MM.1S (cell line): ENCODE results near the gene BMAL1.

Experiments used
- DNase-seq: peaks from one replicate; pipeline ENCODE4 v3.0.0-alpha.2; 2015
- H2AFZ ChIP-seq: fragments of 300-600 bp; sonication (generic); 2 replicates; pipeline ENCODE4 v1.6.0; 2016; ENCODE audit warnings: antibody characterized with exemption, low read length
- H3F3A ChIP-seq: fragments of 300-600 bp; sonication (generic); 2 replicates; pipeline ENCODE4 v1.6.1; 2016; ENCODE audit warnings: mild to moderate bottlenecking, antibody characterized with exemption, low read length, moderate library complexity, mixed read lengths; ENCODE audit not compliant: insufficient read depth
- H3K27ac ChIP-seq: fragments of 300-600 bp; sonication (generic); 2 replicates; pipeline ENCODE4 v1.5.1; 2016; ENCODE audit warnings: mild to moderate bottlenecking, low read length
- H3K27me3 ChIP-seq: fragments of 300-600 bp; sonication (generic); replicated peaks from 2 replicates; pipeline ENCODE4 v1.6.0; 2016; ENCODE audit warnings: low read length; ENCODE audit not compliant: insufficient read depth
- H3K36me3 ChIP-seq: fragments of 300-600 bp; sonication (generic); replicated peaks from 2 replicates; pipeline ENCODE4 v1.6.1; 2016; ENCODE audit warnings: mild to moderate bottlenecking, low read length, mixed read lengths; ENCODE audit not compliant: insufficient read depth
- H3K4me1 ChIP-seq: fragments of 300-600 bp; sonication (generic); 2 replicates; pipeline ENCODE4 v1.6.1; 2016; ENCODE audit warnings: low read length, mixed read lengths
- H3K4me2 ChIP-seq: fragments of 300-600 bp; sonication (generic); 2 replicates; pipeline ENCODE4 v1.6.0; 2016; ENCODE audit warnings: low read depth, low read length
- H3K4me3 ChIP-seq: fragments of 300-600 bp; sonication (generic); 2 replicates; pipeline ENCODE4 v1.5.1; 2016; ENCODE audit warnings: low read length, mixed read lengths
- H3K79me2 ChIP-seq: fragments of 300-600 bp; sonication (generic); 2 replicates; pipeline ENCODE4 v1.6.1; 2016; ENCODE audit warnings: mixed run types, low read length, mixed read lengths
- H3K9ac ChIP-seq: fragments of 300-600 bp; sonication (generic); 2 replicates; pipeline ENCODE4 v1.6.1; 2016; ENCODE audit warnings: low read length, mixed read lengths
- H3K9me2 ChIP-seq: fragments of 300-600 bp; sonication (generic); replicated peaks from 2 replicates; pipeline ENCODE4 v1.6.1; 2016; ENCODE audit warnings: mild to moderate bottlenecking, low read length, mixed read lengths; ENCODE audit not compliant: insufficient read depth
- H3K9me3 ChIP-seq: fragments of 300-600 bp; sonication (generic); replicated peaks from 2 replicates; pipeline ENCODE4 v1.6.1; 2016; ENCODE audit warnings: mild to moderate bottlenecking, low read length, mixed read lengths; ENCODE audit not compliant: insufficient read depth
- H4K20me1 ChIP-seq: fragments of 300-600 bp; sonication (generic); 2 replicates; pipeline ENCODE4 v1.6.1; 2016; ENCODE audit warnings: mild to moderate bottlenecking, low read length, moderate library complexity, mixed read lengths; ENCODE audit not compliant: insufficient read depth
- EZH2 ChIP-seq: fragments of 300-600 bp; sonication (generic); optimal IDR thresholded peaks from 2 replicates; pipeline ENCODE3; 2017; ENCODE audit warnings: low read depth, mild to moderate bottlenecking, antibody characterized with exemption, low read length, mixed read lengths
- EZH2phosphoT487 ChIP-seq: fragments of 300-600 bp; sonication (generic); IDR thresholded peaks from 2 replicates; pipeline ENCODE4 v1.6.1; 2018; ENCODE audit warnings: antibody characterized with exemption, low read length
- TF ChIP-seq, protein P1 (sequence below): fragments of 300-600 bp; sonication (generic); IDR thresholded peaks from 2 replicates; pipeline ENCODE4 v1.5.1; 2016; ENCODE audit warnings: antibody characterized with exemption, low read length, mixed read lengths

BMAL1 gene

GRCh38 chr11:13355191-13355590, 77.6 kb downstream of the BMAL1 start:
- no peak overlapping the region for H3K4me3 ChIP-seq

DNA sequence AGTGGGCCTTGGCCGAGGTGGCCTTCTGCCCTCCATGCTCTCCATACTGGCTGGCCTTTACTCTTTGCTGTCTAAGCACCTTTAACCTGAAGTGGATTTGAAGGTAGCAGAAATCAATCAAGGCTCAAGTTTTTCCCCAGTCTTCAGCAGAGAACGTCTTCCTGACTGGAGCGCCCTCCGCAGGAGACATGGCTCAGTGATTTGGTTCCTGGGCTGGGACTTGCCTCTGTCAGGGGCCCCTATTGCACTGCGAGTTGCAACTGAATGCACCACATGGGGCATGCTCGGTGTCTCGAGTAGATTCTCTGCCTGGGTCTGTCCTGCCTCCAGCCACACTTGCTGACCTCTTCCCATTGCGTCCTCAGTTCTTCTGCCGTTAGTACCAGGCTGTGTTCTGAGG, 79.6 kb downstream of the BMAL1 start:
- H3K4me3 ChIP-seq = no peak overlapping the region
- H3K27me3 ChIP-seq = no peaks in the 10 kb centered on the region
- H3K4me2 ChIP-seq = no peak overlapping the region
- no peaks in the 10 kb centered on the region for H3K36me3 ChIP-seq
- H2AFZ ChIP-seq = no peak overlapping the region
- H3K9ac ChIP-seq = no peak overlapping the region
- no peaks in the 10 kb centered on the region for H4K20me1 ChIP-seq
- no peaks in the 10 kb centered on the region for H3K9me2 ChIP-seq
- DNase-seq = no peak
- TF ChIP-seq EZH2 (no peak), EZH2phosphoT487 (no peak)
- TF ChIP-seq, protein P1, sequence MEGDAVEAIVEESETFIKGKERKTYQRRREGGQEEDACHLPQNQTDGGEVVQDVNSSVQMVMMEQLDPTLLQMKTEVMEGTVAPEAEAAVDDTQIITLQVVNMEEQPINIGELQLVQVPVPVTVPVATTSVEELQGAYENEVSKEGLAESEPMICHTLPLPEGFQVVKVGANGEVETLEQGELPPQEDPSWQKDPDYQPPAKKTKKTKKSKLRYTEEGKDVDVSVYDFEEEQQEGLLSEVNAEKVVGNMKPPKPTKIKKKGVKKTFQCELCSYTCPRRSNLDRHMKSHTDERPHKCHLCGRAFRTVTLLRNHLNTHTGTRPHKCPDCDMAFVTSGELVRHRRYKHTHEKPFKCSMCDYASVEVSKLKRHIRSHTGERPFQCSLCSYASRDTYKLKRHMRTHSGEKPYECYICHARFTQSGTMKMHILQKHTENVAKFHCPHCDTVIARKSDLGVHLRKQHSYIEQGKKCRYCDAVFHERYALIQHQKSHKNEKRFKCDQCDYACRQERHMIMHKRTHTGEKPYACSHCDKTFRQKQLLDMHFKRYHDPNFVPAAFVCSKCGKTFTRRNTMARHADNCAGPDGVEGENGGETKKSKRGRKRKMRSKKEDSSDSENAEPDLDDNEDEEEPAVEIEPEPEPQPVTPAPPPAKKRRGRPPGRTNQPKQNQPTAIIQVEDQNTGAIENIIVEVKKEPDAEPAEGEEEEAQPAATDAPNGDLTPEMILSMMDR = no peak
- H3F3A ChIP-seq = no peaks in the 10 kb centered on the region
- H3K4me1 ChIP-seq = no peaks in the 10 kb centered on the region
- no peaks in the 10 kb centered on the region for H3K9me3 ChIP-seq
- H3K27ac ChIP-seq = no peak overlapping the region
- no peaks in the 10 kb centered on the region for H3K79me2 ChIP-seq

More at GRCh38 chr11:13355191-13355590, 77.6 kb downstream of the BMAL1 start:
- no peaks in the 10 kb centered on the region for H3K9me3 ChIP-seq
- no peaks in the 10 kb centered on the region for H3K27me3 ChIP-seq
- no peaks in the 10 kb centered on the region for H3K36me3 ChIP-seq
- no peaks in the 10 kb centered on the region for H3K79me2 ChIP-seq
- no peak overlapping the region for H2AFZ ChIP-seq
- H3F3A ChIP-seq = no peaks in the 10 kb centered on the region
- no peaks in the 10 kb centered on the region for H3K9me2 ChIP-seq
- H3K9ac ChIP-seq = no peak overlapping the region
- no peak for DNase-seq
- TF ChIP-seq, protein P1 = no peak
- TF ChIP-seq EZH2 (no peak), EZH2phosphoT487 (no peak)
- H3K4me1 ChIP-seq = no peaks in the 10 kb centered on the region
- H3K4me2 ChIP-seq = no peak overlapping the region
- H4K20me1 ChIP-seq = no peaks in the 10 kb centered on the region
- no peak overlapping the region for H3K27ac ChIP-seq

DNA sequence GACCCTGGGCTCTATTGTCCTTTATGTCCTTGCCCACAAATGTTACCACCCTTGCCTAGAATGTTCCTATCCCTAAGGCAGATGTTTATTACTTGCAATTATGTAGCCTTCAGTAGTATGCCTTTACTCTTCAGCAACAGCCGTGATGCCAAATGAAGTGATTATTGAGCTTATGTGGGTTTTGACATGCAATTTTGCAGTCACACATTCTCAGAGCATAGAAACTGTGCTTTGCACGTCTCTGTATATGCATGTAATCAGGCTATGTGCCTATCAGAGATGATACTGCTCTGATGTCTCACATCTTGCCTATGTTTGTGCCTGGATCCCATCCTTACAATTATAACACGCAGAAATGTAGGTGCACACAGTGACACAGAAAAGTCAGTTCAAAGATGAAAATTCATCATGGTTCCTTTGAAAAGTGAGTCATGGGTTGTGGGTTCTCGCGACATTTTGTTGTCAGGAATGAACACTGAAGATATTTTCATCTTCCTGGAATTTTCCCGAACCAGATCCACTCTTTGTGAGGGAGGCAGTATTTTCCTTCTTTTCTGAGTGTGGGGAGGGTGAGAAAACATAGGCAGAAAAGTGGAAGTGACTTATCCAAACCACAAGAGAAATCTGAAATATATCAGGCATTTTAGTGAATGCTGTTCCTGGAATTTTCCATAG, 81.1 kb downstream of the BMAL1 start:
- TF ChIP-seq, protein P1 = no peak
- TF ChIP-seq EZH2 = no peak
- TF ChIP-seq EZH2phosphoT487 = no peak

More for the DNA sequence above, 81.1 kb downstream of the BMAL1 start:
- Histone ChIP-seq H3K36me3 (no peaks in the 10 kb centered on the region), H3K4me3 (no peak overlapping the region), H2AFZ (no peak overlapping the region), H4K20me1 (no peaks in the 10 kb centered on the region), H3K79me2 (no peaks in the 10 kb centered on the region), H3K27ac (no peak overlapping the region), H3K9ac (no peak overlapping the region), H3K9me3 (no peaks in the 10 kb centered on the region), H3K27me3 (no peaks in the 10 kb centered on the region), H3K4me2 (no peak overlapping the region), H3K4me1 (no peaks in the 10 kb centered on the region), H3K9me2 (no peaks in the 10 kb centered on the region), H3F3A (no peaks in the 10 kb centered on the region)
- DNase-seq = no peak
